Lower lobe of right lung (tissue), 2 donors: ENCODE data around the gene GRK4. TPM values are rescaled to one million over a fixed set of nuclear protein-coding genes. Genes with fewer than 3 reads are reported as not detected.

Source experiments
- ATAC-seq, 2 donors: fragments of 200-7000 bp; cut with Tn5 transposase; one replicate each; pipeline ENCODE4 v1.9.1; 2020 to 2022; ENCODE audit warnings: mild to moderate bottlenecking in 2 of 2, moderate library complexity in 2 of 2
- DNase-seq: peaks from one replicate; pipeline ENCODE4 v3.0.0-alpha.2; 2020
- H3K27ac ChIP-seq: fragments of 200-600 bp; one replicate; pipeline ENCODE4 v1.8.0; 2022
- H3K27me3 ChIP-seq: fragments of 200-600 bp; one replicate; pipeline ENCODE4 v1.8.0; 2022; ENCODE audit warnings: low read depth
- H3K36me3 ChIP-seq: fragments of 200-600 bp; one replicate; pipeline ENCODE4 v1.8.0; 2022; ENCODE audit warnings: mild to moderate bottlenecking
- H3K4me1 ChIP-seq: fragments of 200-600 bp; one replicate; pipeline ENCODE4 v1.8.0; 2022
- H3K4me3 ChIP-seq: fragments of 200-600 bp; one replicate; pipeline ENCODE4 v1.8.0; 2022; ENCODE audit warnings: mild to moderate bottlenecking
- H3K9me3 ChIP-seq: fragments of 200-600 bp; one replicate; pipeline ENCODE4 v1.8.0; 2022
- intact Hi-C: fragments of 100-400 bp; cut with DNase I; formaldehyde crosslinking; loops from one replicate; pipeline ENCODE4 v1.11.0; 2022
- total RNA-seq: library from RNA; stranded (reverse); fragmentation: NEBNext Ultra II Directional; extraction: Animal tissue kit (Norgen Biotek cat#: 25700); gene quantifications from one replicate; pipeline ENCODE4 v1.2.1, GENCODE V29; 2021
- TF ChIP-seq, protein P1 (sequence below): fragments of 200-600 bp; IDR thresholded peaks from one replicate; pipeline ENCODE4 v1.8.0; 2022; ENCODE audit warnings: antibody characterized with exemption, mild to moderate bottlenecking
- donor health status: DM: no; HTN: yes; CAD: no; lungs with severe emphysema.

The GRK4 gene
- total RNA-seq, 1 donor from 2014 or later: 7.1 TPM

GRCh38 chr4:2991243-2991642, 27.9 kb downstream of the GRK4 start:
- ATAC-seq (no peak), DNase-seq (no peak)
- Histone ChIP-seq H3K27me3 (no peaks in the 10 kb centered on the region), H3K27ac (no peak overlapping the region), H3K4me1 (no peaks in the 10 kb centered on the region), H3K9me3 (no peaks in the 10 kb centered on the region), H3K36me3 (no peaks in the 10 kb centered on the region), H3K4me3 (no peak overlapping the region)
- TF ChIP-seq, protein P1, sequence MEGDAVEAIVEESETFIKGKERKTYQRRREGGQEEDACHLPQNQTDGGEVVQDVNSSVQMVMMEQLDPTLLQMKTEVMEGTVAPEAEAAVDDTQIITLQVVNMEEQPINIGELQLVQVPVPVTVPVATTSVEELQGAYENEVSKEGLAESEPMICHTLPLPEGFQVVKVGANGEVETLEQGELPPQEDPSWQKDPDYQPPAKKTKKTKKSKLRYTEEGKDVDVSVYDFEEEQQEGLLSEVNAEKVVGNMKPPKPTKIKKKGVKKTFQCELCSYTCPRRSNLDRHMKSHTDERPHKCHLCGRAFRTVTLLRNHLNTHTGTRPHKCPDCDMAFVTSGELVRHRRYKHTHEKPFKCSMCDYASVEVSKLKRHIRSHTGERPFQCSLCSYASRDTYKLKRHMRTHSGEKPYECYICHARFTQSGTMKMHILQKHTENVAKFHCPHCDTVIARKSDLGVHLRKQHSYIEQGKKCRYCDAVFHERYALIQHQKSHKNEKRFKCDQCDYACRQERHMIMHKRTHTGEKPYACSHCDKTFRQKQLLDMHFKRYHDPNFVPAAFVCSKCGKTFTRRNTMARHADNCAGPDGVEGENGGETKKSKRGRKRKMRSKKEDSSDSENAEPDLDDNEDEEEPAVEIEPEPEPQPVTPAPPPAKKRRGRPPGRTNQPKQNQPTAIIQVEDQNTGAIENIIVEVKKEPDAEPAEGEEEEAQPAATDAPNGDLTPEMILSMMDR: no peak
- intact Hi-C loops: no loop called here

- Histone ChIP-seq H3K27me3 (no peaks in the 10 kb centered on the region), H3K9me3 (no peaks in the 10 kb centered on the region), H3K4me1 (no peaks in the 10 kb centered on the region), H3K36me3 (no peaks in the 10 kb centered on the region), H3K27ac (no peak overlapping the region), H3K4me3 (no peak overlapping the region)
- no peak for ATAC-seq
- intact Hi-C loops: no loop called here
- TF ChIP-seq, protein P1: no peak
- DNase-seq: no peak
Observed at GRCh38 chr4:2994917-2995316, 31.5 kb downstream of the GRK4 start.

DNA sequence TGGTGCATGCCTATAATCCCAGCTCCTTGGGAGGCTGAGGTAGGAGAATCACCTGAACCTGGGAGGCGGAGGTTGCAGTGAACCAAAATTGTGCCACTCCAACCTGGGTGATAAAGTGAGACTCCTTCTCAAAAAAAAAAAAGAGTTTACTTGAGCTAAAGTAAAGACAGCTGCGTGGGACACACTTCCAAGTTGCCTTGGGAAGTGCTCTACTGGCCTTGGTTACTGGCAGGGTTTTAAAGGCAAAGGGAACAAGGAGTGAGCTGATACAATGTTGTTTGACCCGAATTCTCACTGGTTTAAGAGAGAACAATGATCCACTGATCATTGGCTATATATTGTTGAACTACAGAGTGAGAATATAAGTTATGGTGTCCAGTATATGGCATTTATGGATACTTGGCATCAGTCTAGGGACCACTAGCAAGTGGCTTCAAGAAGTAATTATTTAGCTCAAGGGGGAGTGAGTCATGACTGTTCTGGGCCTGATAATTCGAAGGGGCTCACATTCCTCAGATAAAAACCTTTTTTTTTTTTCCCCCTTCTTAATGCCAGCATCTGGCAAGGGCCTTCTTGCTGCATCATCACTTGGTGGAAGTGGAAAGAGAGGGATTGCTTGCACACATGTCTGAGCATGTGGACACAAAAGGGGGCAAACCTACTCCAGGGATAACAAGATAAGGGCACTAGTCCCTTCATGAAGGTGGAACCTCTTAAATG, 32.3 kb downstream of the GRK4 start:
- no peak overlapping the region for H3K27ac ChIP-seq
- DNase-seq: no peak
- no peaks in the 10 kb centered on the region for H3K27me3 ChIP-seq
- no peaks in the 10 kb centered on the region for H3K9me3 ChIP-seq
- H3K4me3 ChIP-seq: no peak overlapping the region
- TF ChIP-seq, protein P1: no peak
- H3K36me3 ChIP-seq: no peaks in the 10 kb centered on the region
- ATAC-seq: no peak
- intact Hi-C loops: no loop called here
- no peaks in the 10 kb centered on the region for H3K4me1 ChIP-seq

GRCh38 chr4:2996415-2996814, 33.0 kb downstream of the GRK4 start:
- Histone ChIP-seq H3K27me3 (no peaks in the 10 kb centered on the region), H3K9me3 (no peaks in the 10 kb centered on the region), H3K4me3 (no peak overlapping the region), H3K4me1 (no peaks in the 10 kb centered on the region), H3K36me3 (no peaks in the 10 kb centered on the region), H3K27ac (no peak overlapping the region)
- no peak for ATAC-seq
- TF ChIP-seq, protein P1: no peak
- DNase-seq: no peak
- intact Hi-C loops: no loop called here

GRCh38 chr4:3007724-3008123, 44.4 kb downstream of the GRK4 start:
- no peaks in the 10 kb centered on the region for H3K4me1 ChIP-seq
- no peak overlapping the region for H3K27ac ChIP-seq
- intact Hi-C loops: no loop called here
- no peak for ATAC-seq
- TF ChIP-seq, protein P1: no peak
- no peaks in the 10 kb centered on the region for H3K9me3 ChIP-seq
- no peak for DNase-seq
- no peaks in the 10 kb centered on the region for H3K36me3 ChIP-seq
- H3K27me3 ChIP-seq: no peaks in the 10 kb centered on the region
- no peak overlapping the region for H3K4me3 ChIP-seq
